RWPE1 (cell line): ENCODE results near the gene HMBS.
"Not testable (repeated sequence)": the region's sequence is repeated elsewhere in the genome, so short reads cannot be mapped to it uniquely, and the experiment has no call there.

ENCODE experiments used
- CTCF ChIA-PET: fragments of 350-600 bp; sonication (Branson Sonifier 250); formaldehyde crosslinking; extraction: SDS; loops from one replicate; lab custom pipeline; 2021; lab: Yijun Ruan, JAX
- POLR2A ChIA-PET: fragments of 400-600 bp; formaldehyde crosslinking; extraction: SDS; loops from one replicate; lab custom pipeline; 2020; ENCODE audit warnings: antibody characterized with exemption; ENCODE audit not compliant: low non-redundant PET; lab: Yijun Ruan, JAX
- DNase-seq: peaks from one replicate; pipeline ENCODE4 v3.0.0; 2012; ENCODE audit warnings: low spot score
- H3K27ac ChIP-seq: fragments of 450-650 bp; 2 replicates; pipeline ENCODE4 v1.5.1; 2017
- TF ChIP-seq, protein P1 (sequence below): fragments of 450-650 bp; conservative IDR thresholded peaks from 2 replicates; pipeline ENCODE4 v1.5.1; 2017; ENCODE audit warnings: low read depth, mild to moderate bottlenecking

Gene HMBS

DNA sequence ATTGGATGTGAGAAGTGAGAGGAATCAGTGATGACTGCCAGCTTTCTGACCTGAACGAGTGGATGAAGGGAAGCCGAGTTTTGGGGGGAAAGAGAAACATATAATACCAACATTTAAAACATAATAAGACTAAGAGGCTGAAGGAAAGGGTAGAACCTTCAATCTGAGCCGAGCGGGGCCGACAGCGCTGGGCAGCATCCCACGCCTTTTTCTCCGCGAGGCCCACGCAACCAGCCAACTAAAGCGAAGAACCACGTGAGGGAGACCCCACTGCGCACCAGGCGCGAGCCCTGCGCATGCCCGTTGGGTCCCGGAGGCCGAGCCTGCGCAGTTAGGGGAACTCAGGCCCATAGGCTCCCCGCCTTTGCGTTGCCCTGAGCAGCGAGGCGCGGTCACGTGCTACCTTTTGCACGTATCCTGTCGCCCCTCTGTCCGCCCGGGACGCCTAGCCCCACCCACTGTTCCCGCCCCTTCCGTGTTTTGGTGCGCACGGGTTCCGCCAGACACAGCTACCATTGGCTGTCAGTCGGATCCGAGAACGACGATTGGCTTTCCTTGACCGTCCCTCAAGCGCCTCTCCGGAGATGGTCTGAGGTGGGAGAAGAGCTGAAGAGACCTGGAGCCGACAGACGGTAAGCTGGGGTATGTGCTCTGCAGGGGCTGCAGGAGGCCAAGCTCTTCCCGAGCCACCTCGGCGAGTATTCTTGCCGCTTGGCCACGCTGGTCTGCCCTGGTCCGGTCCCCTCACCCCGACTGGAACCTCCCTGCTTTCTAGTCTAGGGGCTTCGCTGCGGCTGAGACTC, 36.5 kb downstream of the HMBS start, which contains the start of gene HINFP:
Gene HINFP (plus strand): TSS at position 573 of the 803 bp plus-strand sequence. CDS start 5,365 bp downstream, outside the sequence.
- CTCF ChIA-PET, result interaction anchor here (0.7 to 1.3 kb wide), 2 partner anchors 13 to 26 kb away, joined by 3 to 10 read pairs; a partner anchor contains a TSS
- POLR2A ChIA-PET, result interaction anchor here (0.6 kb wide), 1 partner anchor 1997 kb away, joined by 3 read pairs; no protein-coding TSS in a partner anchor
- DNase-seq, result peak; percentile 97
- peak within 1 kb of the TSS; percentile 82 for H3K27ac ChIP-seq
- TF ChIP-seq, protein P1, sequence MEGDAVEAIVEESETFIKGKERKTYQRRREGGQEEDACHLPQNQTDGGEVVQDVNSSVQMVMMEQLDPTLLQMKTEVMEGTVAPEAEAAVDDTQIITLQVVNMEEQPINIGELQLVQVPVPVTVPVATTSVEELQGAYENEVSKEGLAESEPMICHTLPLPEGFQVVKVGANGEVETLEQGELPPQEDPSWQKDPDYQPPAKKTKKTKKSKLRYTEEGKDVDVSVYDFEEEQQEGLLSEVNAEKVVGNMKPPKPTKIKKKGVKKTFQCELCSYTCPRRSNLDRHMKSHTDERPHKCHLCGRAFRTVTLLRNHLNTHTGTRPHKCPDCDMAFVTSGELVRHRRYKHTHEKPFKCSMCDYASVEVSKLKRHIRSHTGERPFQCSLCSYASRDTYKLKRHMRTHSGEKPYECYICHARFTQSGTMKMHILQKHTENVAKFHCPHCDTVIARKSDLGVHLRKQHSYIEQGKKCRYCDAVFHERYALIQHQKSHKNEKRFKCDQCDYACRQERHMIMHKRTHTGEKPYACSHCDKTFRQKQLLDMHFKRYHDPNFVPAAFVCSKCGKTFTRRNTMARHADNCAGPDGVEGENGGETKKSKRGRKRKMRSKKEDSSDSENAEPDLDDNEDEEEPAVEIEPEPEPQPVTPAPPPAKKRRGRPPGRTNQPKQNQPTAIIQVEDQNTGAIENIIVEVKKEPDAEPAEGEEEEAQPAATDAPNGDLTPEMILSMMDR, result no peak

DNA sequence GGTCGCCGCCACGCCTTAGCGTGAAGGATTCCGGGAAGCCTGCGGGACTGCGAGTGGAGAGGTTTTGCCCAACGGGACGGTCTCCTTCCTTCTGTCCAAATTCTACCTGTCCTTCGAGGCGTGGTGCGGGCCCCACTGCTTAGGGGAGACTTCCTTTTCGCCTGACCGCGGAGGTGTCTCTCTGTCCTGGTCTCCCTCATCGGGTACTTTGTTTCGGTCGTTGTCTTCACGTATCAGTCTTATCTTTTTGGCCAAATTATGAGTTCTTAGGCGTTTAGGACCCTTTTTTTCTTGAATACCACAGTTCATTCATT, 37.1 kb downstream of the HMBS start:
- POLR2A ChIA-PET, result interaction anchor here (0.6 kb wide), 1 partner anchor 1997 kb away, joined by 3 read pairs; no protein-coding TSS in a partner anchor
- no peak for DNase-seq
- CTCF ChIA-PET, result interaction anchor here (0.5 to 1.3 kb wide), 2 partner anchors 27 to 30 kb away, joined by 3 to 10 read pairs; a partner anchor contains a TSS
- TF ChIP-seq, protein P1, result no peak
- H3K27ac ChIP-seq, result peak overlapping the region; percentile 82

DNA sequence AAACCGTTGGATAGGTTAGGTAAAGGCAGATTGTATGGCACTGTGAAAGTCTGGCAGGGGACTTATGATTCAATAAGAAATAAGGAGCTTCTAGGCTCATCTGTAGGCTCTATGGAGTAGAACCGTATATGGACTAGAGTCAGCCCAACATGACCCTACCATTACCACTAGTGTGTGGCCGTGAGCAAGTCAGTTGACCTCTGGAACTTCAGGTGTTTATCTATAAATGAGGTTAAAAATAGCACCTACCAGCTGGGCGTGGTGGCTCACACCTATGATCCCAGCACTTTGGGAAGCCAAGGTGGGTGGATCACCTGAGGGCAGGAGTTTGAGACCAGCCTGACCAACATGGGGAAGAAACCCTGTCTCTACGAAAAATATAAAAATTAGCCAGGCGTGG, 41.1 kb downstream of the HMBS start:
- CTCF ChIA-PET, result no interaction called here
- POLR2A ChIA-PET, result no interaction called here
- DNase-seq, result no peak
- TF ChIP-seq, protein P1, result no peak
- no peak overlapping the region for H3K27ac ChIP-seq

DNA sequence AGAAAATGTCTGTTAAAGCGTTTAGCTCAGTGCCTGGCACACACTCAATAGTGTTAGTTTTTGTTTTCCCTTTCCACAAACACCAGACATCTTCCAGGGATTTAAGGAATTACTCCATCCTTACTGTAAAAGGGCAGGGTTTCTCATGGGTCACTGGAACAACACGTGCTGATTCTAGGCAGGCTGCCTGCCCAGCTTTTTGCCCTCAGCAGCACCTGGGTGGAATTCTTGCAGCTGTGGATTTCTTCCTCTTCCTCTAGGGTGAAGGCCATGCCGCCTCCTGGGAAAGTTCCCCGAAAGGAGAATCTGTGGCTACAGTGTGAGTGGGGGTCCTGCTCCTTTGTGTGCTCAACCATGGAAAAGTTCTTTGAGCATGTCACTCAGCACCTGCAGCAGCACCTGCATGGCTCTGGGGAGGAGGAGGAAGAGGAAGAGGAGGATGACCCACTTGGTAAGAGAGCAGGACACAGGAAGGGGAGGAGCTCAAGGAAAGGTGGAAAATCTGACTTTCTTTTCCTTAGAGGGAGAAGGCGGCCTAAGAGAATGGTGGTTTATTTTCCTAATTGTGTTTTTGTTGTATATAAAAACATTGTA, 42.1 kb downstream of the HMBS start:
- TF ChIP-seq, protein P1, result no peak
- CTCF ChIA-PET, result no interaction called here
- POLR2A ChIA-PET, result no interaction called here
- DNase-seq, result no peak
- peak overlapping the region; percentile 55 for H3K27ac ChIP-seq

DNA sequence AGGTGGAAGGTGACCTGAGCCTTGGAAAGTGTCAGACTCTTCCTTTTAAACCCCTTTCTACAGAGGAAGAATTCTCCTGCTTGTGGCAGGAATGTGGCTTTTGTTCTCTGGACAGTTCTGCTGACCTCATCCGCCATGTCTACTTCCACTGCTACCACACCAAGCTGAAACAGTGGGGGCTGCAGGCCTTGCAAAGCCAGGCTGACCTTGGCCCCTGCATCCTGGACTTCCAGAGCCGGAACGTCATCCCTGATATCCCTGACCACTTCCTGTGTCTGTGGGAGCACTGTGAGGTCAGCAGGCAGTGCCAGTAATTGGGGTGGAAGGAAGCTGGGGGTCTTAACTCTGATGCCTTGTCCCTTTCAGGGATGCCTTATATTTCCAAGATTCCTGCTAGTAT, 46.0 kb downstream of the HMBS start:
- DNase-seq, result no peak
- CTCF ChIA-PET, result interaction anchor here (0.7 kb wide), 1 partner anchor 56 kb away, joined by 3 read pairs; no protein-coding TSS in a partner anchor
- TF ChIP-seq, protein P1, result no peak
- H3K27ac ChIP-seq, result no peak overlapping the region
- POLR2A ChIA-PET, result no interaction called here

DNA sequence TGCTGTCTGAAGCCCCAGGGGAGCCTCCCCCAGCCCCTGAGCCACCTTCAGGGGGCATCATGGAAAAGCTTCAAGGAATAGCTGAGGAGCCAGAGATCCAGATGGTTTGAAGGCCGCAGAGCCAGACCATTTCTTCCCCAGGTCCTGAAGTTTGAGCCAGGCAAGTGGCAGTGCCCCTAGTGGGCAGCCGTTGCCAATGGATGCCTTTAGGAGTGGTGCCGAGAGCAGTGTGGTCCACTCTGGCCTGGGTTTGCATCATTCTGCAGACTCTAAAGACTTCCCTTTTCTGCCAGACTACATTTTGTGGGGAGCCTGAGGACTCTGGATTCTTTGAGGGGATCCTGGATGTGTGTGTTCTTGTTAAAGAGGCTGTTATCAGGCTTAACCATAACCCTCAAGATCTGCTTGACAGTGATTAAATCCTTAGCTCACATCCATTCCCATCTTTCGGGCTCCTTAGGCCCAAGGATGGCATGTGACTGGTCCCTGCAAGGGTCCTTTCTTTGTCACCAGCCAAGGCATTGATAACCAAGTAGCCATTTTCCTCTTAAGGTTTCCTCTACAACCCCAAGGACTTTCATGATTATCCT, 49.8 kb downstream of the HMBS start:
- peak overlapping the region; percentile 6; the same call in 1 of the 2 replicates for H3K27ac ChIP-seq
- ChIA-PET CTCF (interaction anchor here (0.5 to 1.3 kb wide), 6 partner anchors 8 to 1009 kb away, joined by 3 to 8 read pairs (median 4); no protein-coding TSS in a partner anchor), POLR2A (no interaction called here)
- DNase-seq, result no peak
- TF ChIP-seq, protein P1, result peak; percentile 37; the same call in 1 of the 2 replicates

DNA sequence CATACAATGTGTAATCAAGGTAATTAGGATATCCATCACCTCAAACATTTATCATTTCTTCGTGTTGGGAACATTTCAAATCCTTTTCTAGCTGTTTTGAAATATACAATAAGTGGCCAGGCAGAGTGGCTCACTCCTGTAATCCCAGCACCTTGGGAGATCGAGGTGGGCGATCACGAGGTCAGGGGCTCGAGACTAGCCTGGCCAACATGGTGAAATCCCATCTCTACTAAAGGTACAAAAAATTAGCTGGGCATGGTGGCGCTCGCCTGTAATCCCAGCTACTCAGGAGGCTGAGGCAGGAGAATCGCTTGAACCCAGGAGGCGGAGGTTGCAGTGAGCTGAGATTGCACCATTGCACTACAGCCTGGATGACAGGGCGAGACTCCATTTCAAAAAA, 54.6 kb downstream of the HMBS start:
- DNase-seq, POLR2A ChIA-PET, H3K27ac ChIP-seq, CTCF ChIA-PET: not testable (repeated sequence)
